ENCODE data around the gene STAP2.

The STAP2 gene

DNA sequence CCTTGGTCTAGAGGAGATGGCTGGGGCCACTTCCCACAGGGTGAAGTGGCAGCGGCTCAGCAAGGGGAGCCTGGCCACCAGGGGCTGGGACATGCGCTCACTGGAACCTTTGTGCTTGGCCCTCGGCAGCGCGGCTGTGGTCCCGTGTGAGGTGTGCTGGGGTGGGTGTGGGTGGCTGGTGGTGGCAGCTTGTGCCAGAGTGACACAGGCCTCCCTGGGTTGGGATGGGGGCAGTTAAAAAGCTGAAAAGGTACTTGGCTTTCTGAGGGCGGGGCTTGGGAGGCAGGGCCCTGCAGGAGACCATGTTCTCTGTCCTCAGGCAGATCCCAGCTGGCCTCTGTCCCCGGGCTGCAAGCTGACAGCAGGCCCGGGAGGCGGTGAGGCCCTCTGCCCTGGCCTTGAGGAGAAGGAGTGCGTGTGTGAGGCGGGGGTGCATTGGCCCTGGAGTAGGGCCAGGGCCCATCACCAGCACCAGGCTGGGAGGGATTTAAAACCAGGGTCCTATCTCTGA is 22.1 kb upstream of the STAP2 start:
- Histone ChIP-seq H2AFZ (ENCODE audit: low read depth, low read length, severe bottlenecking) (no peak overlapping the region), H3K36me3 (ENCODE audit: low read length) (no peaks in the 10 kb centered on the region), H3K27me3 (ENCODE audit: low read length) (no peaks in the 10 kb centered on the region), H3K4me3 (ENCODE audit: insufficient read depth, low read length, poor library complexity, severe bottlenecking) (no peak overlapping the region), H3F3A (ENCODE audit: insufficient read depth) (no peaks in the 10 kb centered on the region), H3K79me2 (ENCODE audit: insufficient read depth, low read length) (no peaks in the 10 kb centered on the region), H3K9ac (ENCODE audit: low read length) (no peak overlapping the region), H3K9me3 (ENCODE audit: insufficient read depth, low read length) (no peaks in the 10 kb centered on the region), H4K20me1 (ENCODE audit: low read depth, low read length) (no peaks in the 10 kb centered on the region), H3K4me2 (ENCODE audit: low read depth, low read length, poor library complexity, severe bottlenecking) (no peak overlapping the region), H3K9me2 (replicated peaks; ENCODE audit: insufficient read depth, low read length) (no peaks in the 10 kb centered on the region), H3K27ac (ENCODE audit: low read depth, low read length) (no peak overlapping the region)
- TF ChIP-seq EZH2phosphoT487 (conservative IDR thresholded peaks at IDR 0.05; ENCODE audit: low read length): no peak
- TF ChIP-seq, protein P1, sequence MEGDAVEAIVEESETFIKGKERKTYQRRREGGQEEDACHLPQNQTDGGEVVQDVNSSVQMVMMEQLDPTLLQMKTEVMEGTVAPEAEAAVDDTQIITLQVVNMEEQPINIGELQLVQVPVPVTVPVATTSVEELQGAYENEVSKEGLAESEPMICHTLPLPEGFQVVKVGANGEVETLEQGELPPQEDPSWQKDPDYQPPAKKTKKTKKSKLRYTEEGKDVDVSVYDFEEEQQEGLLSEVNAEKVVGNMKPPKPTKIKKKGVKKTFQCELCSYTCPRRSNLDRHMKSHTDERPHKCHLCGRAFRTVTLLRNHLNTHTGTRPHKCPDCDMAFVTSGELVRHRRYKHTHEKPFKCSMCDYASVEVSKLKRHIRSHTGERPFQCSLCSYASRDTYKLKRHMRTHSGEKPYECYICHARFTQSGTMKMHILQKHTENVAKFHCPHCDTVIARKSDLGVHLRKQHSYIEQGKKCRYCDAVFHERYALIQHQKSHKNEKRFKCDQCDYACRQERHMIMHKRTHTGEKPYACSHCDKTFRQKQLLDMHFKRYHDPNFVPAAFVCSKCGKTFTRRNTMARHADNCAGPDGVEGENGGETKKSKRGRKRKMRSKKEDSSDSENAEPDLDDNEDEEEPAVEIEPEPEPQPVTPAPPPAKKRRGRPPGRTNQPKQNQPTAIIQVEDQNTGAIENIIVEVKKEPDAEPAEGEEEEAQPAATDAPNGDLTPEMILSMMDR (IDR thresholded peaks at IDR 0.05; ENCODE audit: insufficient read depth, low read length, poor library complexity, severe bottlenecking): no peak

DNA sequence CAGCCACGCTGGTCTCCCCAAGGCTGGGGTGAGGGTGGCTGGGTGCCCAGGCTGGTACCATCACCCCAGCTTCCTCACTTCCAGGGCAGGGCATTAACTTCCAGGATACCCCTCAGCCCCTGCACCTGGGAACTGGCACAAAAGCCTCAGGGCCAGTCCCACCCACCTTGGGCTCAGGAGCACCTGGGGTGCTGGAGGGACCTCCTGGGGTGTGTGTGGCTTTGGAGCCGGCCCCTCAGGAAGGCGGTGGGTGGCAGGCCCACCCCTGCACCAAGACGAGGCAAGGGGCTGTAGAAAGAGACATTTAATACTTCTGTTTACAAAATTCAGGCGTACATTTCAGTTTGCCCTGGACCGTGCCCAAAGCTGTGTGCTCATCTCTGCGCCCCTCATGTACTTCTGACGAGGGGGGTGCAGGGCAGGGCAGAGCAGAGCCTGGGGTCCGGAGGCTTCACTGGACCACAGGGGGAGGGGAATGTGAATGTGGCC is 21.5 kb upstream of the STAP2 start:
- no peak overlapping the region for H3K27ac ChIP-seq (ENCODE audit: low read depth, low read length)
- no peaks in the 10 kb centered on the region for H3K27me3 ChIP-seq (ENCODE audit: low read length)
- H3K79me2 ChIP-seq (ENCODE audit: insufficient read depth, low read length): no peaks in the 10 kb centered on the region
- H4K20me1 ChIP-seq (ENCODE audit: low read depth, low read length): no peaks in the 10 kb centered on the region
- TF ChIP-seq, protein P1 (IDR thresholded peaks at IDR 0.05; ENCODE audit: insufficient read depth, low read length, poor library complexity, severe bottlenecking): no peak
- no peak for TF ChIP-seq EZH2phosphoT487 (conservative IDR thresholded peaks at IDR 0.05; ENCODE audit: low read length)
- H3K4me3 ChIP-seq (ENCODE audit: insufficient read depth, low read length, poor library complexity, severe bottlenecking): no peak overlapping the region
- no peak overlapping the region for H3K9ac ChIP-seq (ENCODE audit: low read length)
- no peaks in the 10 kb centered on the region for H3K9me2 ChIP-seq (replicated peaks; ENCODE audit: insufficient read depth, low read length)
- no peaks in the 10 kb centered on the region for H3K9me3 ChIP-seq (ENCODE audit: insufficient read depth, low read length)
- H2AFZ ChIP-seq (ENCODE audit: low read depth, low read length, severe bottlenecking): no peak overlapping the region
- H3K4me2 ChIP-seq (ENCODE audit: low read depth, low read length, poor library complexity, severe bottlenecking): no peak overlapping the region
- H3F3A ChIP-seq (ENCODE audit: insufficient read depth): no peaks in the 10 kb centered on the region
- no peaks in the 10 kb centered on the region for H3K36me3 ChIP-seq (ENCODE audit: low read length)

DNA sequence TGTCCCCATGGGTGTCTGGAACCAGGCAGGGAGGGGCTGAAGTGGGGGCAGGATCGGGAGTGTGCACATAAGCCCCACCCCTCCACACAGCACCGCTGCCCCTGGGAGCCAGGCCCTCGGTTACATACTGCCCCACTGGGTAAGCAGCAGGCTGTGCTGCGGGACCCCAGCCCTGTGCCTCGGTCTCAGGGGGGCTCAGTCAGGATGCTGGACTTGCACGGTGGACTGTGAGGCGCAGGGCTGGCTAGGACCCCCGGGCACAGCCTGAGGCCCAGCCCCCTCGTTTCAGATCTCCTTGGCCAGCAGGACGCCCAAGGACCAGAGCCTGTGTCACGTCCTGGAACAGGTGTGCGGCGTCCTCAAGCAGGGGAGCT is 21.0 kb upstream of the STAP2 start:
- no peak overlapping the region for H3K9ac ChIP-seq (ENCODE audit: low read length)
- no peaks in the 10 kb centered on the region for H3K36me3 ChIP-seq (ENCODE audit: low read length)
- no peaks in the 10 kb centered on the region for H3K79me2 ChIP-seq (ENCODE audit: insufficient read depth, low read length)
- no peak overlapping the region for H3K27ac ChIP-seq (ENCODE audit: low read depth, low read length)
- H3F3A ChIP-seq (ENCODE audit: insufficient read depth): no peaks in the 10 kb centered on the region
- H3K9me3 ChIP-seq (ENCODE audit: insufficient read depth, low read length): no peaks in the 10 kb centered on the region
- H3K4me3 ChIP-seq (ENCODE audit: insufficient read depth, low read length, poor library complexity, severe bottlenecking): no peak overlapping the region
- no peak overlapping the region for H2AFZ ChIP-seq (ENCODE audit: low read depth, low read length, severe bottlenecking)
- no peaks in the 10 kb centered on the region for H4K20me1 ChIP-seq (ENCODE audit: low read depth, low read length)
- H3K4me2 ChIP-seq (ENCODE audit: low read depth, low read length, poor library complexity, severe bottlenecking): no peak overlapping the region
- H3K9me2 ChIP-seq (replicated peaks; ENCODE audit: insufficient read depth, low read length): no peaks in the 10 kb centered on the region
- TF ChIP-seq EZH2phosphoT487 (conservative IDR thresholded peaks at IDR 0.05; ENCODE audit: low read length): no peak
- TF ChIP-seq, protein P1 (IDR thresholded peaks at IDR 0.05; ENCODE audit: insufficient read depth, low read length, poor library complexity, severe bottlenecking): no peak
- no peaks in the 10 kb centered on the region for H3K27me3 ChIP-seq (ENCODE audit: low read length)
